GM19438 (cell line): ENCODE results near the gene VPS37B.

ENCODE experiments used
- ATAC-seq: cut with Tn5 transposase; IDR thresholded peaks from one replicate; pipeline ENCODE4 v1.9.1; 2021; ENCODE audit warnings: low read depth; ENCODE audit not compliant: unreplicated experiment

Gene VPS37B

GRCh38 chr12:122855928-122856831, 39.7 kb downstream of the VPS37B start:
- no peak for ATAC-seq

- ATAC-seq = no peak
Measured at GRCh38 chr12:122855071-122855829, 40.7 kb downstream of the VPS37B start.

GRCh38 chr12:122854554-122854953, 41.4 kb downstream of the VPS37B start:
- no peak for ATAC-seq

GRCh38 chr12:122853582-122854245, 42.2 kb downstream of the VPS37B start:
- ATAC-seq = no peak

- no peak for ATAC-seq
Measured at GRCh38 chr12:122852336-122853275, 43.3 kb downstream of the VPS37B start.

GRCh38 chr12:122851820-122852219, 44.1 kb downstream of the VPS37B start:
- ATAC-seq = no peak

- no peak for ATAC-seq
Measured at GRCh38 chr12:122850695-122851350, 45.1 kb downstream of the VPS37B start.

- no peak for ATAC-seq
Measured at GRCh38 chr12:122850048-122850445, 45.9 kb downstream of the VPS37B start.

GRCh38 chr12:122849352-122850047, 46.4 kb downstream of the VPS37B start:
- ATAC-seq = no peak

GRCh38 chr12:122848471-122849351, 47.2 kb downstream of the VPS37B start:
- ATAC-seq = no peak

GRCh38 chr12:122847921-122848421, 48.0 kb downstream of the VPS37B start:
- ATAC-seq = no peak

- no peak for ATAC-seq
Measured at GRCh38 chr12:122847516-122847836, 48.4 kb downstream of the VPS37B start.

GRCh38 chr12:122846622-122847515, 49.1 kb downstream of the VPS37B start:
- ATAC-seq = no peak

GRCh38 chr12:122845865-122846621, 49.9 kb downstream of the VPS37B start:
- no peak for ATAC-seq

GRCh38 chr12:122845041-122845864, 50.7 kb downstream of the VPS37B start:
- no peak for ATAC-seq
